ENCODE measurements around the gene CX3CR1. TPM values are rescaled to one million over a fixed set of nuclear protein-coding genes. Genes with fewer than 3 reads are reported as not detected.

Gene CX3CR1
- total and polyA plus RNA-seq, 9 of the 15 experiments (the other 6 are each of a cell fraction or from before 2014, with no cell fraction given), result 0.03 to 0.21 TPM; not detected in 7

DNA sequence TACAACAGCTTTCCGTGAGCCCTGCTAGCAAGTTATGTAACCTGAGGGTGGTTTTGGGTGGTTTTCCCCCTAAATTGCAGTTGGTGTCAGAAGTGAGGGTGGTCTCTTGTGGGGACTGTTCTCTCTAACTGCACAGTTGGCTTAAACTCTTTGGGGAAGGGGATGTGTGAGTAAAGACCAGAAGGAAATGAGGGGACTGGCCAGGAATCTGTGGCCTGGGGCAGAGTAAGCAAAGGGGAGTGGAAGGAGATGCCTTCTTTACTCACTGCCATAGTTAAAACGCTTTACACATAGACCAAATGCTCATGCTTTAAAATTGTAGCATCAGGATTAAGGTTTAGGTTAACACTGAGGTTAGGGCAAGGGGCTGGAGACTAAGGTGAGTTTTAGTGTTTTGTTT is 66.2 kb downstream of the CX3CR1 start:
- 3% methylated on average over 2 of the region's 2 CpGs for WGBS (ENCODE audit: insufficient coverage, low coverage, missing lambda C conversion rate)
- H2AFZ ChIP-seq (ENCODE audit: low read depth, low read length), result no peak overlapping the region
- POLR2A ChIA-PET, result interaction anchor here (1.6 kb wide), 1 partner anchor 15 kb away, joined by 4 read pairs; no protein-coding TSS in a partner anchor
- H3K9me3 ChIP-seq (replicated peaks; ENCODE audit: control insufficient read depth, insufficient read depth, low read depth, low read length), result no peaks in the 10 kb centered on the region
- H3K79me2 ChIP-seq (ENCODE audit: control insufficient read depth, insufficient read depth, low read length), result no peaks in the 10 kb centered on the region
- H3K27ac ChIP-seq (ENCODE audit: extremely low read depth, low read depth, low read length), result no peak overlapping the region
- TF ChIP-seq ZNF639 (CRISPR knock-in tag; conservative IDR thresholded peaks at IDR 0.05 in 1 of 2, IDR thresholded peaks at IDR 0.05 in 1 of 2), result no peak
- intact Hi-C loops (cut with micrococcal nuclease), result no loop called here
- ATAC-seq (no peak), DNase-seq (ENCODE audit: extremely low read depth in 1 of 4, low spot score in 3 of 4) (no peak), FAIRE-seq (no peak)
- H3K27me3 ChIP-seq (ENCODE audit: control insufficient read depth in 2 of 2, insufficient read depth in 2 of 2, low read length in 2 of 2), result peaks cover 28 to 30% of the 10 kb centered on the region in 2 experiments
- H3K4me2 ChIP-seq (ENCODE audit: insufficient read depth, low read length), result no peak overlapping the region
- no peak overlapping the region for H3K9ac ChIP-seq (ENCODE audit: insufficient read depth in 1 of 2, low read depth in 2 of 2, low read length in 2 of 2)
- in situ Hi-C loops (cut with MboI), result no loop called here
- H3K9me1 ChIP-seq (ENCODE audit: control insufficient read depth, insufficient read depth, low read length), result no peaks in the 10 kb centered on the region
- CTCF ChIA-PET (ENCODE audit: low intra/inter-chr PET ratio), result no interaction called here
- no peaks in the 10 kb centered on the region for H4K20me1 ChIP-seq (replicated peaks; ENCODE audit: control insufficient read depth, insufficient read depth, low read length)
- no peaks in the 10 kb centered on the region for H3K4me1 ChIP-seq (replicated peaks in 1 of 2; ENCODE audit: control insufficient read depth in 2 of 2, insufficient read depth in 2 of 2, low read length in 2 of 2)
- no peaks in the 10 kb centered on the region for H3K36me3 ChIP-seq (ENCODE audit: control insufficient read depth, insufficient read depth, low read length)
- no peak overlapping the region for H3K4me3 ChIP-seq
- no TSS peak for BruUV-seq (replicated peaks)

Other genes with a start within 250 kb of the CX3CR1 start
Only the 7 nearest of the 10 such genes appear.
- 67.6 and 83.5 TPM in 2 replicates for gene GORASP1, start 172.4 kb downstream of the CX3CR1 start, total RNA-seq (2014; rRNA removed)
- gene GORASP1, start 172.4 kb downstream of the CX3CR1 start, total RNA-seq (2014; rRNA removed; fragmentation: Illumina TruSeq; extraction: Trizol), result 39.7 and 46.8 TPM in 2 replicates
- 65.3 and 67.6 TPM in 2 replicates for gene GORASP1, start 172.4 kb downstream of the CX3CR1 start, total RNA-seq (2015; rRNA removed; fragmentation: Illumina TruSeq; extraction: Trizol)
- 80.7 and 81.2 TPM in 2 replicates for gene GORASP1, start 172.4 kb downstream of the CX3CR1 start, total RNA-seq (2021)
- 87.9 and 116 TPM in 2 replicates for gene GORASP1, start 172.4 kb downstream of the CX3CR1 start, polyA plus RNA-seq (2011; rRNA removed)
- 71.3 and 81.3 TPM in 2 replicates for gene GORASP1, start 172.4 kb downstream of the CX3CR1 start, polyA plus RNA-seq (2014; fragmentation: Illumina TruSeq; extraction: Trizol)
- gene GORASP1, start 172.4 kb downstream of the CX3CR1 start, polyA plus RNA-seq (2014; fragmentation: Nextera tagmentation; extraction: Ambion mirVana), result 10 to 100 TPM in 1 of 2 experiments, 1 to 10 TPM in 1; 8.4 to 14.0 TPM
- 75.3 and 82.3 TPM in 2 replicates for gene GORASP1, start 172.4 kb downstream of the CX3CR1 start, polyA plus RNA-seq (2014; rRNA removed)
- gene TTC21A, start 172.4 kb downstream of the CX3CR1 start, total RNA-seq (2014; rRNA removed), result 0.36 and 0.37 TPM in 2 replicates
- gene TTC21A, start 172.4 kb downstream of the CX3CR1 start, total RNA-seq (2014; rRNA removed; fragmentation: Illumina TruSeq; extraction: Trizol), result 0.32 and 0.47 TPM in 2 replicates
- gene TTC21A, start 172.4 kb downstream of the CX3CR1 start, total RNA-seq (2015; rRNA removed; fragmentation: Illumina TruSeq; extraction: Trizol), result 0.83 and 1.2 TPM in 2 replicates
- gene TTC21A, start 172.4 kb downstream of the CX3CR1 start, total RNA-seq (2021), result 1.4 and 1.7 TPM in 2 replicates
- gene TTC21A, start 172.4 kb downstream of the CX3CR1 start, polyA plus RNA-seq (2011; rRNA removed), result 0.84 and 1.1 TPM in 2 replicates
- gene TTC21A, start 172.4 kb downstream of the CX3CR1 start, polyA plus RNA-seq (2014; fragmentation: Illumina TruSeq; extraction: Trizol), result 0.70 and 0.94 TPM in 2 replicates
- under 1 TPM; 0.22 to 0.35 TPM for gene TTC21A, start 172.4 kb downstream of the CX3CR1 start, polyA plus RNA-seq (2014; fragmentation: Nextera tagmentation; extraction: Ambion mirVana)
- 0.93 and 1.4 TPM in 2 replicates for gene TTC21A, start 172.4 kb downstream of the CX3CR1 start, polyA plus RNA-seq (2014; rRNA removed)
- 16.8 and 23.2 TPM in 2 replicates for gene CSRNP1, start 126.4 kb downstream of the CX3CR1 start, total RNA-seq (2014; rRNA removed)
- gene CSRNP1, start 126.4 kb downstream of the CX3CR1 start, total RNA-seq (2014; rRNA removed; fragmentation: Illumina TruSeq; extraction: Trizol), result 5.6 and 7.9 TPM in 2 replicates
- gene CSRNP1, start 126.4 kb downstream of the CX3CR1 start, total RNA-seq (2015; rRNA removed; fragmentation: Illumina TruSeq; extraction: Trizol), result 9.2 and 9.8 TPM in 2 replicates
- 18.1 and 18.9 TPM in 2 replicates for gene CSRNP1, start 126.4 kb downstream of the CX3CR1 start, total RNA-seq (2021)
- 14.2 and 14.5 TPM in 2 replicates for gene CSRNP1, start 126.4 kb downstream of the CX3CR1 start, polyA plus RNA-seq (2011; rRNA removed)
- 12.7 and 13.3 TPM in 2 replicates for gene CSRNP1, start 126.4 kb downstream of the CX3CR1 start, polyA plus RNA-seq (2014; fragmentation: Illumina TruSeq; extraction: Trizol)
- gene CSRNP1, start 126.4 kb downstream of the CX3CR1 start, polyA plus RNA-seq (2014; fragmentation: Nextera tagmentation; extraction: Ambion mirVana), result under 1 TPM; 0.72 to 0.89 TPM
- gene CSRNP1, start 126.4 kb downstream of the CX3CR1 start, polyA plus RNA-seq (2014; rRNA removed), result 10.9 and 11.4 TPM in 2 replicates
- 0.04 and 0.27 TPM in 2 replicates for gene XIRP1, start 87.4 kb downstream of the CX3CR1 start, total RNA-seq (2014; rRNA removed)
- gene XIRP1, start 87.4 kb downstream of the CX3CR1 start, total RNA-seq (2014; rRNA removed; fragmentation: Illumina TruSeq; extraction: Trizol), result 0.04 TPM in 1 of 2 replicates, not detected in the other
- 0.04 TPM in 1 of 2 replicates, not detected in the other for gene XIRP1, start 87.4 kb downstream of the CX3CR1 start, total RNA-seq (2015; rRNA removed; fragmentation: Illumina TruSeq; extraction: Trizol)
- gene XIRP1, start 87.4 kb downstream of the CX3CR1 start, total RNA-seq (2021), result 0.04 and 0.09 TPM in 2 replicates
- gene XIRP1, start 87.4 kb downstream of the CX3CR1 start, polyA plus RNA-seq (2011; rRNA removed), result 0.04 and 0.11 TPM in 2 replicates
- 0.03 and 0.04 TPM in 2 replicates for gene XIRP1, start 87.4 kb downstream of the CX3CR1 start, polyA plus RNA-seq (2014; fragmentation: Illumina TruSeq; extraction: Trizol)
- not detected for gene XIRP1, start 87.4 kb downstream of the CX3CR1 start, polyA plus RNA-seq (2014; fragmentation: Nextera tagmentation; extraction: Ambion mirVana)
- gene XIRP1, start 87.4 kb downstream of the CX3CR1 start, polyA plus RNA-seq (2014; rRNA removed), result 0.04 and 0.07 TPM in 2 replicates
- not detected in 2 replicates for gene CCR8, start 49.7 kb upstream of the CX3CR1 start, total RNA-seq (2014; rRNA removed)
- not detected in 2 replicates for gene CCR8, start 49.7 kb upstream of the CX3CR1 start, total RNA-seq (2014; rRNA removed; fragmentation: Illumina TruSeq; extraction: Trizol)
- gene CCR8, start 49.7 kb upstream of the CX3CR1 start, total RNA-seq (2015; rRNA removed; fragmentation: Illumina TruSeq; extraction: Trizol), result not detected in 2 replicates
- not detected in 2 replicates for gene CCR8, start 49.7 kb upstream of the CX3CR1 start, total RNA-seq (2021)
- gene CCR8, start 49.7 kb upstream of the CX3CR1 start, polyA plus RNA-seq (2011; rRNA removed), result not detected in 2 replicates
- gene CCR8, start 49.7 kb upstream of the CX3CR1 start, polyA plus RNA-seq (2014; fragmentation: Illumina TruSeq; extraction: Trizol), result not detected in 2 replicates
- not detected for gene CCR8, start 49.7 kb upstream of the CX3CR1 start, polyA plus RNA-seq (2014; fragmentation: Nextera tagmentation; extraction: Ambion mirVana)
- not detected in 2 replicates for gene CCR8, start 49.7 kb upstream of the CX3CR1 start, polyA plus RNA-seq (2014; rRNA removed)
- 26.9 and 33.1 TPM in 2 replicates for gene SLC25A38, start 103.3 kb upstream of the CX3CR1 start, total RNA-seq (2014; rRNA removed)
- gene SLC25A38, start 103.3 kb upstream of the CX3CR1 start, total RNA-seq (2014; rRNA removed; fragmentation: Illumina TruSeq; extraction: Trizol), result 26.6 and 28.6 TPM in 2 replicates
- 30.6 and 31.8 TPM in 2 replicates for gene SLC25A38, start 103.3 kb upstream of the CX3CR1 start, total RNA-seq (2015; rRNA removed; fragmentation: Illumina TruSeq; extraction: Trizol)
- 37.5 and 39.5 TPM in 2 replicates for gene SLC25A38, start 103.3 kb upstream of the CX3CR1 start, total RNA-seq (2021)
- gene SLC25A38, start 103.3 kb upstream of the CX3CR1 start, polyA plus RNA-seq (2011; rRNA removed), result 50.9 and 51.1 TPM in 2 replicates
- gene SLC25A38, start 103.3 kb upstream of the CX3CR1 start, polyA plus RNA-seq (2014; fragmentation: Illumina TruSeq; extraction: Trizol), result 38.3 and 39.1 TPM in 2 replicates
- gene SLC25A38, start 103.3 kb upstream of the CX3CR1 start, polyA plus RNA-seq (2014; fragmentation: Nextera tagmentation; extraction: Ambion mirVana), result 10 to 100 TPM; 13.5 to 16.5 TPM
- 44.0 and 48.2 TPM in 2 replicates for gene SLC25A38, start 103.3 kb upstream of the CX3CR1 start, polyA plus RNA-seq (2014; rRNA removed)
- 2,954 and 3,368 TPM in 2 replicates for gene RPSA, start 126.7 kb upstream of the CX3CR1 start, total RNA-seq (2014; rRNA removed)
- 2,627 and 2,725 TPM in 2 replicates for gene RPSA, start 126.7 kb upstream of the CX3CR1 start, total RNA-seq (2014; rRNA removed; fragmentation: Illumina TruSeq; extraction: Trizol)
- gene RPSA, start 126.7 kb upstream of the CX3CR1 start, total RNA-seq (2015; rRNA removed; fragmentation: Illumina TruSeq; extraction: Trizol), result 2,157 and 2,290 TPM in 2 replicates
- gene RPSA, start 126.7 kb upstream of the CX3CR1 start, total RNA-seq (2021), result 2,714 and 2,919 TPM in 2 replicates
- 4,272 and 5,659 TPM in 2 replicates for gene RPSA, start 126.7 kb upstream of the CX3CR1 start, polyA plus RNA-seq (2011; rRNA removed)
- gene RPSA, start 126.7 kb upstream of the CX3CR1 start, polyA plus RNA-seq (2014; fragmentation: Illumina TruSeq; extraction: Trizol), result 3,113 and 3,517 TPM in 2 replicates
- gene RPSA, start 126.7 kb upstream of the CX3CR1 start, polyA plus RNA-seq (2014; fragmentation: Nextera tagmentation; extraction: Ambion mirVana), result 1,000 to 10,000 TPM; 2,672 to 2,730 TPM
- 3,291 and 3,996 TPM in 2 replicates for gene RPSA, start 126.7 kb upstream of the CX3CR1 start, polyA plus RNA-seq (2014; rRNA removed)